ENCODE results near the gene RPS6KC1. TPM values are rescaled to one million over a fixed set of nuclear protein-coding genes. Genes with fewer than 3 reads are reported as not detected.

The RPS6KC1 gene
- total and polyA plus RNA-seq, 2 of the 4 experiments (the other 2 are of a cell fraction): 7.9 to 23.7 TPM

- no TSS peak for BruUV-seq (replicated peaks)
- dilution Hi-C loops (cut with HindIII; ENCODE audit: low sequenced_read_pairs, unreplicated experiment) (no loop called here), intact Hi-C loops (cut with micrococcal nuclease) (no loop called here), in situ Hi-C loops (cut with MboI; ENCODE audit: low sequenced_read_pairs) (no loop called here)
- Histone ChIP-seq H4K5ac (ENCODE audit: low read depth, low read length) (no peak overlapping the region), H3K9me1 (ENCODE audit: insufficient read depth, low read length) (no peaks in the 10 kb centered on the region), H3K4me1 (ENCODE audit: control insufficient read depth, insufficient read depth, low read length) (no peaks in the 10 kb centered on the region), H2AFZ (replicated peaks; ENCODE audit: low read length, poor library complexity) (no peak overlapping the region), H3K56ac (ENCODE audit: extremely low read depth, insufficient read depth, low read length) (no peak overlapping the region), H2BK5ac (ENCODE audit: low read depth, low read length, poor library complexity, severe bottlenecking) (no peak overlapping the region), H4K91ac (ENCODE audit: insufficient read depth, low read depth, low read length) (no peak overlapping the region), H2BK15ac (ENCODE audit: low read depth, low read length) (no peak overlapping the region), H2AK9ac (replicated peaks; ENCODE audit: low read depth, low read length, poor library complexity) (no peak overlapping the region), H3K4me2 (ENCODE audit: low read depth, low read length) (no peak overlapping the region), H3K79me1 (ENCODE audit: low read depth in 1 of 2, low read length in 2 of 2) (no peaks in the 10 kb centered on the region), H2BK20ac (ENCODE audit: low read depth, low read length) (no peak overlapping the region), H3K9ac (ENCODE audit: low read depth, low read length) (no peak overlapping the region), H3K14ac (replicated peaks; ENCODE audit: low read depth, low read length) (no peak overlapping the region), H3K27me3 (ENCODE audit: control insufficient read depth, insufficient read depth, low read length) (peaks cover 8% of the 10 kb centered on the region), H4K8ac (ENCODE audit: low read depth in 2 of 2, low read length in 2 of 2) (no peak overlapping the region), H2AK5ac (ENCODE audit: low read depth, low read length) (no peak overlapping the region), H3K18ac (ENCODE audit: low read depth, low read length) (no peak overlapping the region), H2BK120ac (ENCODE audit: low read depth, low read length) (no peak overlapping the region), H3K36me3 (ENCODE audit: control insufficient read depth, insufficient read depth, low read length) (no peaks in the 10 kb centered on the region), H3K9me3 (ENCODE audit: control insufficient read depth, insufficient read depth, low read length) (peaks cover 2% of the 10 kb centered on the region; the same call in 1 of the 2 replicates), H3K4me3 (ENCODE audit: insufficient read depth, low read depth, low read length) (no peak overlapping the region), H3K23ac (ENCODE audit: low read depth, low read length) (no peak overlapping the region), H3K4ac (ENCODE audit: low read depth, low read length) (no peak overlapping the region), H4K20me1 (ENCODE audit: insufficient read depth, low read length) (no peaks in the 10 kb centered on the region), H3K27ac (ENCODE audit: insufficient read depth, low read length) (no peak overlapping the region)
- DNase-seq: no peak
- ATAC-seq (ENCODE audit: low read depth): no peak
- TF ChIP-seq RFX5 (IDR thresholded peaks at IDR 0.05; ENCODE audit: low read depth, low read length): no peak
- no peak for TF ChIP-seq USF2 (IDR thresholded peaks at IDR 0.05; ENCODE audit: low read depth, low read length)
- TF ChIP-seq CEBPB (IDR thresholded peaks at IDR 0.05; ENCODE audit: low read depth, low read length): no peak
- TF ChIP-seq NFE2L2 (IDR thresholded peaks at IDR 0.05; ENCODE audit: low read depth, low read length): no peak
- TF ChIP-seq FOS (IDR thresholded peaks at IDR 0.05; ENCODE audit: low read depth, low read length): no peak
- no peak for TF ChIP-seq ELK1 (IDR thresholded peaks at IDR 0.05; ENCODE audit: borderline replicate concordance, low read depth, low read length)
- TF ChIP-seq CHD1 (IDR thresholded peaks at IDR 0.05; ENCODE audit: low read depth, low read length): no peak
- TF ChIP-seq MXI1 (IDR thresholded peaks at IDR 0.05; ENCODE audit: borderline replicate concordance, low read depth, low read length): no peak
- TF ChIP-seq POLR2A (IDR thresholded peaks at IDR 0.05; ENCODE audit: low read depth, low read length): no peak
- no peak for TF ChIP-seq CTCF (conservative IDR thresholded peaks at IDR 0.05; ENCODE audit: low read depth, low read length)
- TF ChIP-seq SMC3 (IDR thresholded peaks at IDR 0.05; ENCODE audit: low read depth, low read length): no peak
- CTCF ChIA-PET: interaction anchor here (1.1 kb wide), 1 partner anchor 27 kb away, joined by 3 read pairs; no protein-coding TSS in a partner anchor
- POLR2A ChIA-PET (ENCODE audit: unreplicated experiment): no interaction called here
These were observed 18.4 kb upstream of the RPS6KC1 start for GRCh38 chr1:213032651-213033050.
